Measurements from ENCODE around the gene LRP11. TPM values are rescaled to one million over a fixed set of nuclear protein-coding genes. Genes with fewer than 3 reads are reported as not detected.

The LRP11 gene
- total and polyA plus RNA-seq, 12 donors: 2.6 to 65.1 (median 42.4) TPM

- Histone ChIP-seq H3K36me3 (replicated peaks in 1 of 2) (peaks cover 0 to 16% of the 10 kb centered on the region in 2 donors), H3K4me1 (replicated peaks in 1 of 2) (no peaks in the 10 kb centered on the region), H3K9me3 (replicated peaks in 1 of 3) (no peaks in the 10 kb centered on the region), H3K27ac (no peak overlapping the region), H3K27me3 (no peaks in the 10 kb centered on the region), H3K4me3 (no peak overlapping the region)
- WGBS, 4 donors: 77 to 90% (median 85%) methylated on average over 3 of the region's 3 CpGs
- DNase-seq: no peak
- TF ChIP-seq CTCF (IDR thresholded peaks at IDR 0.05): no peak
- TF ChIP-seq POLR2A (IDR thresholded peaks at IDR 0.05): no peak
- intact Hi-C loops (cut with DNase I): no loop called here
These were observed 30.5 kb downstream of the LRP11 start for GRCh38 chr6:149833651-149834050.

GRCh38 chr6:149831308-149831820, 32.8 kb downstream of the LRP11 start:
- H3K36me3 ChIP-seq (replicated peaks in 1 of 2): peaks cover 0 to 15% of the 10 kb centered on the region in 2 donors
- H3K4me3 ChIP-seq: no peak overlapping the region
- no peak for TF ChIP-seq CTCF (IDR thresholded peaks at IDR 0.05)
- no peak for TF ChIP-seq POLR2A (IDR thresholded peaks at IDR 0.05)
- H3K4me1 ChIP-seq (replicated peaks in 1 of 2): no peaks in the 10 kb centered on the region
- H3K9me3 ChIP-seq (replicated peaks in 1 of 3): no peaks in the 10 kb centered on the region
- intact Hi-C loops (cut with DNase I): no loop called here
- no peaks in the 10 kb centered on the region for H3K27me3 ChIP-seq
- no peak for DNase-seq
- WGBS, 4 donors: 93 to 96% (median 94%) methylated on average over 6 of the region's 6 CpGs
- H3K27ac ChIP-seq: no peak overlapping the region

- H3K4me3 ChIP-seq: no peak overlapping the region
- intact Hi-C loops (cut with DNase I): no loop called here
- peaks cover 0 to 12% of the 10 kb centered on the region in 2 donors for H3K36me3 ChIP-seq (replicated peaks in 1 of 2)
- no peaks in the 10 kb centered on the region for H3K27me3 ChIP-seq
- TF ChIP-seq POLR2A (IDR thresholded peaks at IDR 0.05): no peak
- TF ChIP-seq CTCF (IDR thresholded peaks at IDR 0.05): no peak
- WGBS, 4 donors: 89 to 94% (median 93%) methylated on average over 7 of the region's 7 CpGs
- H3K27ac ChIP-seq: no peak overlapping the region
- H3K4me1 ChIP-seq (replicated peaks in 1 of 2): no peaks in the 10 kb centered on the region
- no peak for DNase-seq
- H3K9me3 ChIP-seq (replicated peaks in 1 of 3): no peaks in the 10 kb centered on the region
These were observed 33.3 kb downstream of the LRP11 start for GRCh38 chr6:149830731-149831307.

GRCh38 chr6:149825292-149825691, 38.9 kb downstream of the LRP11 start:
- DNase-seq: no peak
- Histone ChIP-seq H3K27ac (no peak overlapping the region), H3K4me3 (no peak overlapping the region), H3K9me3 (replicated peaks in 1 of 3) (no peaks in the 10 kb centered on the region), H3K36me3 (replicated peaks in 1 of 2) (peaks cover 0 to 13% of the 10 kb centered on the region in 2 donors), H3K4me1 (replicated peaks in 1 of 2) (no peaks in the 10 kb centered on the region), H3K27me3 (no peaks in the 10 kb centered on the region)
- TF ChIP-seq POLR2A (IDR thresholded peaks at IDR 0.05) (no peak), CTCF (IDR thresholded peaks at IDR 0.05) (no peak)
- intact Hi-C loops (cut with DNase I): loop anchor here in 1 of 2 donors (10.0 kb wide), 1 partner anchor 90 kb away; no protein-coding TSS in a partner anchor
- 51 to 56% (median 53%) methylated on average over 4 of the region's 4 CpGs for WGBS, 4 donors

All from adrenal gland (tissue), 12 donors.